SU-DHL-6 (cell line): ENCODE data around the gene TMEM141.

ENCODE experiments used
- EZH2phosphoT487 ChIP-seq: fragments of 200-600 bp; sonication (generic), shearing (Covaris generic); conservative IDR thresholded peaks from 2 replicates; pipeline ENCODE4 v1.6.1; 2018; ENCODE audit warnings: mild to moderate bottlenecking, antibody characterized with exemption, low read length, moderate library complexity, mixed read lengths
- TF ChIP-seq, protein P1 (sequence below): fragments of 200-600 bp; sonication (generic); IDR thresholded peaks from one replicate; pipeline ENCODE4 v1.5.1; 2017; ENCODE audit warnings: antibody characterized with exemption, mild to moderate bottlenecking, low read length, moderate library complexity; ENCODE audit not compliant: insufficient read depth, poor library complexity, severe bottlenecking

DNA sequence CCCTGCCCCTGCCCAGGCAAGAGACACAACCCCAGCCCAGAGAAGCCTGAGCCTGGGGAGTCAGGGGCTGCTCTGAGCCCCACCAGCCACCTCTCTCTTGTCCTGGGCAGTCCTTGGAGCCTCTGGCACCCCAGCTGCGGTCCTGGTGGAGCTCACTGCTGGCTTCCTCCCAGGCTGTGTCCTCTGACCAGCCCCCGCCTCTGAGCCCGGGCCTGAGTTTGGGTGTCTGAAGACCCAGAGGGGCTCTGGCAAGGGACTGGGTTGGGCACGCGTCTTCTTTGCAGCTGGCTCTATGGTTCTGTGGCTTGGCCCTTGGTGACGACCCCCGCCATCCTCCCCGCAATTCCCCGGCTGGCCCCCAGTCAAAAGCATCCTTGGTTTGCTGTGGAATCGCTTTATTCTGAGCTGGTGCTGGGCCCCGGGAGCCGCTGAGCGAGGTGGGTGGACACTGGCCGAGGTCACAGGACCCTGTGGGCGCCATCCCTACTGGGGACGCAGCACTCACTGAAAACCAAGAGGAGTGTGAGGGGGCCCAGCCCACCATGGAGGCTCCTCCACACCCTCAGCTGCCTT, 47.4 kb upstream of the TMEM141 start:
- TF ChIP-seq, protein P1, sequence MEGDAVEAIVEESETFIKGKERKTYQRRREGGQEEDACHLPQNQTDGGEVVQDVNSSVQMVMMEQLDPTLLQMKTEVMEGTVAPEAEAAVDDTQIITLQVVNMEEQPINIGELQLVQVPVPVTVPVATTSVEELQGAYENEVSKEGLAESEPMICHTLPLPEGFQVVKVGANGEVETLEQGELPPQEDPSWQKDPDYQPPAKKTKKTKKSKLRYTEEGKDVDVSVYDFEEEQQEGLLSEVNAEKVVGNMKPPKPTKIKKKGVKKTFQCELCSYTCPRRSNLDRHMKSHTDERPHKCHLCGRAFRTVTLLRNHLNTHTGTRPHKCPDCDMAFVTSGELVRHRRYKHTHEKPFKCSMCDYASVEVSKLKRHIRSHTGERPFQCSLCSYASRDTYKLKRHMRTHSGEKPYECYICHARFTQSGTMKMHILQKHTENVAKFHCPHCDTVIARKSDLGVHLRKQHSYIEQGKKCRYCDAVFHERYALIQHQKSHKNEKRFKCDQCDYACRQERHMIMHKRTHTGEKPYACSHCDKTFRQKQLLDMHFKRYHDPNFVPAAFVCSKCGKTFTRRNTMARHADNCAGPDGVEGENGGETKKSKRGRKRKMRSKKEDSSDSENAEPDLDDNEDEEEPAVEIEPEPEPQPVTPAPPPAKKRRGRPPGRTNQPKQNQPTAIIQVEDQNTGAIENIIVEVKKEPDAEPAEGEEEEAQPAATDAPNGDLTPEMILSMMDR = no peak
- no peak for TF ChIP-seq EZH2phosphoT487
